Measurements from ENCODE around the gene KIR3DL3. TPM values are rescaled to one million over a fixed set of nuclear protein-coding genes. Genes with fewer than 3 reads are reported as not detected.
"Not testable (repeated sequence)": the region's sequence is repeated elsewhere in the genome, so short reads cannot be mapped to it uniquely, and the experiment has no call there.

The KIR3DL3 gene
- total RNA-seq, 2 experiments from 2014 or later, result not detected

- H3K36me3 Mint-ChIP-seq (ENCODE audit: low read depth), result not testable (repeated sequence)
These were observed 46.3 kb downstream of the KIR3DL3 start for GRCh38 chr19:54770511-54770910.

GRCh38 chr19:54771018-54771960, 47.0 kb downstream of the KIR3DL3 start:
- CTCF ChIA-PET; ATAC-seq; intact Hi-C loops (cut with micrococcal nuclease); POLR2A ChIA-PET; H3K27me3 Mint-ChIP-seq; H3K4me1 Mint-ChIP-seq (ENCODE audit: low read depth); DNase-seq; H3K27ac Mint-ChIP-seq; H3K36me3 Mint-ChIP-seq (ENCODE audit: low read depth); H3K9me3 Mint-ChIP-seq; H3K4me3 Mint-ChIP-seq: not testable (repeated sequence)

More at GRCh38 chr19:54770511-54770910, 46.3 kb downstream of the KIR3DL3 start:
- H3K27ac Mint-ChIP-seq; DNase-seq; ATAC-seq; intact Hi-C loops (cut with micrococcal nuclease); POLR2A ChIA-PET; CTCF ChIA-PET; H3K9me3 Mint-ChIP-seq; H3K27me3 Mint-ChIP-seq; H3K4me3 Mint-ChIP-seq; H3K4me1 Mint-ChIP-seq (ENCODE audit: low read depth): not testable (repeated sequence)

- POLR2A ChIA-PET; H3K4me3 Mint-ChIP-seq; intact Hi-C loops (cut with micrococcal nuclease); H3K4me1 Mint-ChIP-seq (ENCODE audit: low read depth); H3K27ac Mint-ChIP-seq; H3K9me3 Mint-ChIP-seq; ATAC-seq; DNase-seq; H3K36me3 Mint-ChIP-seq (ENCODE audit: low read depth); CTCF ChIA-PET; H3K27me3 Mint-ChIP-seq: not testable (repeated sequence)
These were observed 48.4 kb downstream of the KIR3DL3 start for GRCh38 chr19:54772666-54773065.

GRCh38 chr19:54775095-54775815, 51.0 kb downstream of the KIR3DL3 start:
- H3K9me3 Mint-ChIP-seq; ATAC-seq; H3K36me3 Mint-ChIP-seq (ENCODE audit: low read depth); intact Hi-C loops (cut with micrococcal nuclease); CTCF ChIA-PET; H3K4me3 Mint-ChIP-seq; POLR2A ChIA-PET; H3K27me3 Mint-ChIP-seq; DNase-seq; H3K27ac Mint-ChIP-seq; H3K4me1 Mint-ChIP-seq (ENCODE audit: low read depth): not testable (repeated sequence)

- CTCF ChIA-PET; H3K27me3 Mint-ChIP-seq; H3K4me3 Mint-ChIP-seq; intact Hi-C loops (cut with micrococcal nuclease); H3K9me3 Mint-ChIP-seq; DNase-seq; H3K4me1 Mint-ChIP-seq (ENCODE audit: low read depth); H3K36me3 Mint-ChIP-seq (ENCODE audit: low read depth); ATAC-seq; POLR2A ChIA-PET; H3K27ac Mint-ChIP-seq: not testable (repeated sequence)
These were observed 51.6 kb downstream of the KIR3DL3 start for GRCh38 chr19:54775830-54776229.

GRCh38 chr19:54777851-54778250, 53.6 kb downstream of the KIR3DL3 start:
- intact Hi-C loops (cut with micrococcal nuclease); ATAC-seq; POLR2A ChIA-PET; CTCF ChIA-PET; H3K27ac Mint-ChIP-seq; H3K27me3 Mint-ChIP-seq; H3K36me3 Mint-ChIP-seq (ENCODE audit: low read depth); H3K9me3 Mint-ChIP-seq; H3K4me3 Mint-ChIP-seq; H3K4me1 Mint-ChIP-seq (ENCODE audit: low read depth); DNase-seq: not testable (repeated sequence)

GRCh38 chr19:54778896-54779295, 54.7 kb downstream of the KIR3DL3 start:
- H3K27ac Mint-ChIP-seq; H3K9me3 Mint-ChIP-seq; H3K4me1 Mint-ChIP-seq (ENCODE audit: low read depth); H3K4me3 Mint-ChIP-seq; CTCF ChIA-PET; ATAC-seq; POLR2A ChIA-PET; H3K36me3 Mint-ChIP-seq (ENCODE audit: low read depth); H3K27me3 Mint-ChIP-seq; DNase-seq; intact Hi-C loops (cut with micrococcal nuclease): not testable (repeated sequence)

GRCh38 chr19:54782916-54783315, 58.7 kb downstream of the KIR3DL3 start:
- DNase-seq; H3K4me3 Mint-ChIP-seq; POLR2A ChIA-PET; H3K4me1 Mint-ChIP-seq (ENCODE audit: low read depth); H3K36me3 Mint-ChIP-seq (ENCODE audit: low read depth); ATAC-seq; H3K9me3 Mint-ChIP-seq; intact Hi-C loops (cut with micrococcal nuclease); CTCF ChIA-PET; H3K27ac Mint-ChIP-seq: not testable (repeated sequence)
- peaks cover 16% of the 10 kb centered on the region for H3K27me3 Mint-ChIP-seq

Other genes starting within 250 kb of the KIR3DL3 start
- gene LAIR2, start 221.6 kb upstream of the KIR3DL3 start, total RNA-seq, result 1 to 10 TPM; 1.5 to 2.1 TPM
- not detected for gene LILRA2, start 150.7 kb upstream of the KIR3DL3 start, total RNA-seq
- gene LILRA1, start 130.8 kb upstream of the KIR3DL3 start, total RNA-seq, result not detected
- gene LILRB1, start 94.0 kb upstream of the KIR3DL3 start, total RNA-seq, result 1 to 10 TPM; 1.2 to 1.6 TPM
- gene LILRB4, start 61.5 kb upstream of the KIR3DL3 start, total RNA-seq, result not detected
- not detected for gene KIR2DL3, start 14.1 kb downstream of the KIR3DL3 start, total RNA-seq
- not detected for gene KIR2DL1, start 45.4 kb downstream of the KIR3DL3 start, total RNA-seq
- not detected for gene KIR2DL4, start 79.2 kb downstream of the KIR3DL3 start, total RNA-seq
- under 1 TPM in 1 of 2 experiments, not detected in 1; 0.14 TPM for gene KIR3DL1, start 92.0 kb downstream of the KIR3DL3 start, total RNA-seq
- under 1 TPM; 0.25 to 0.38 TPM for gene KIR2DS4, start 108.2 kb downstream of the KIR3DL3 start, total RNA-seq
- under 1 TPM; 0.14 to 0.27 TPM for gene KIR3DL2, start 126.0 kb downstream of the KIR3DL3 start, total RNA-seq
- gene FCAR, start 149.8 kb downstream of the KIR3DL3 start, total RNA-seq, result not detected
- gene NCR1, start 181.7 kb downstream of the KIR3DL3 start, total RNA-seq, result under 1 TPM; 0.58 to 0.68 TPM
- not detected for gene NLRP7, start 223.1 kb downstream of the KIR3DL3 start, total RNA-seq
- gene NLRP2, start 241.9 kb downstream of the KIR3DL3 start, total RNA-seq, result 10 to 100 TPM in 1 of 2 experiments, 1 to 10 TPM in 1; 9.5 to 11.7 TPM

Data from activated CD8-positive, alpha-beta T cell treated with anti-CD3 and anti-CD28 coated beads for 36 hours (primary cell).